Neural crest cell (in vitro differentiated cells): Measurements from ENCODE around the gene ATXN7. TPM values are rescaled to one million over a fixed set of nuclear protein-coding genes. Genes with fewer than 3 reads are reported as not detected.

Experiments
- DNase-seq: peaks from one replicate; pipeline ENCODE4 v3.0.0; 2021; ENCODE audit warnings: low read depth, mixed read lengths, low spot score
- H3K27ac Mint-ChIP-seq: one replicate; pipeline ENCODE4 v1.8.0; 2021; ENCODE audit warnings: mild to moderate bottlenecking, mixed read lengths; ENCODE audit not compliant: unreplicated experiment
- H3K27me3 Mint-ChIP-seq: 2 replicates; pipeline ENCODE4 v1.8.0; 2021; ENCODE audit warnings: low read depth, mild to moderate bottlenecking, mixed read lengths
- H3K36me3 Mint-ChIP-seq: 2 replicates; pipeline ENCODE4 v1.8.0; 2021; ENCODE audit warnings: low read depth, mild to moderate bottlenecking, mixed read lengths
- H3K4me1 Mint-ChIP-seq: 2 replicates; pipeline ENCODE4 v1.8.0; 2021; ENCODE audit warnings: mixed read lengths
- H3K4me3 Mint-ChIP-seq: one replicate; pipeline ENCODE4 v1.8.0; 2021; ENCODE audit warnings: mild to moderate bottlenecking, mixed read lengths
- H3K9me3 Mint-ChIP-seq: 2 replicates; pipeline ENCODE4 v1.8.0; 2021; ENCODE audit warnings: mixed read lengths
- total RNA-seq: library from RNA; stranded (reverse); gene quantifications from 2 replicates; pipeline ENCODE4 v1.2.1, GENCODE V29; 2021
- TF ChIP-seq, protein P1 (sequence below): fragments of 200-600 bp; sonication (generic); conservative IDR thresholded peaks from 2 replicates; pipeline ENCODE4 v1.5.0; 2021; ENCODE audit warnings: antibody characterized with exemption, mild to moderate bottlenecking

The ATXN7 gene
- total RNA-seq, 1 donor from 2014 or later: 21.7 TPM

DNA sequence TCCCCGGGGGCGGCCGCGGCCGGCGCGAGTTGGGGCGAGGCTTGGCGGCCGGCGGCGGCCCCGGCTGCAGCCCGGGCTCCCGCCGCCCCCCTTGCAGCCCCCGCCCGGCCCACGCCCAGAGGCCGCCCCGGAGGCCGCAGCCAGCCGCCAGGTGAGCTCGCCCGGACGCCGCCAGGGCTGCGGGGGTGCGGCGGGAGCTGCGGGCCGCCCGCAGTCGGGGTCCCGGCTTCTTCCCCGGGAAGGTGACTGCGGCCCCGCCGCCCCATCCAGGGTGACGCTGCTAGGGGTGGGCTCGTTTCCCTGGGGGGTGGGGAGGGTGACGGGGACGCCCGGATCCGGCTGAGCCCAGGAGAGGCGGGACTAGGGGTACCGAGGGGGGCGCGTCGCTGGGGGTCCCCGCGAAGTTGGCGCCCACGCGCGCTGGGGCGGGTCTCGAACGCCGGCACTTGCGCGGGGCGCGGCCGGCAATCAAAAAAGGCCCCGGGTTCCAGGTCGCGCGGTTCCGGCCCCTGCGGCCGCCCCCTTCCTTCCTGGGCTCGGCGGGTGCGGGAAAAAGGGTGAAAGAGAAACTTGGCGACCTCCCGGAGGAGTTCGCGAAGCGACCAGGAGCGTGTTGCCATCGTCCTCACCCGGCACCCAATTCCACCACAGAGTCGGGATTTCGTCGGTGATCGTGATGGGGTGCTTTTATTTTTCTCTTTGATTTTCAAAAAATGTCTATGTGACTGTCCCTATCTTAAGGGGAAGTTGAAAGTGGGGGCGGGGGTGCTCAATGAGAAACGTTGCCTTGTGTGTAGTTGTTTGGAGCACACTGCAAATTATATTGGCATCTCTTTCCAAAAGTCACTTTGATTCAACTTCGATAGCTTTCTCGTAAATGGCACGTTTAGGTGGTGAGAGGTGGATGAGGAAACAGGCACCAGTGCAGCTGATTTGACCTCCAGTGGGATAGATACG, 619 bp downstream of the ATXN7 start:
- no peaks in the 10 kb centered on the region for H3K27me3 Mint-ChIP-seq
- peaks cover 2% of the 10 kb centered on the region for H3K36me3 Mint-ChIP-seq
- H3K27ac Mint-ChIP-seq: peak overlapping the region; percentile 64
- H3K9me3 Mint-ChIP-seq: no peaks in the 10 kb centered on the region
- peaks cover 32% of the 10 kb centered on the region for H3K4me1 Mint-ChIP-seq
- H3K4me3 Mint-ChIP-seq: peak overlapping the region; percentile 94
- DNase-seq: peak; percentile 5
- TF ChIP-seq, protein P1, sequence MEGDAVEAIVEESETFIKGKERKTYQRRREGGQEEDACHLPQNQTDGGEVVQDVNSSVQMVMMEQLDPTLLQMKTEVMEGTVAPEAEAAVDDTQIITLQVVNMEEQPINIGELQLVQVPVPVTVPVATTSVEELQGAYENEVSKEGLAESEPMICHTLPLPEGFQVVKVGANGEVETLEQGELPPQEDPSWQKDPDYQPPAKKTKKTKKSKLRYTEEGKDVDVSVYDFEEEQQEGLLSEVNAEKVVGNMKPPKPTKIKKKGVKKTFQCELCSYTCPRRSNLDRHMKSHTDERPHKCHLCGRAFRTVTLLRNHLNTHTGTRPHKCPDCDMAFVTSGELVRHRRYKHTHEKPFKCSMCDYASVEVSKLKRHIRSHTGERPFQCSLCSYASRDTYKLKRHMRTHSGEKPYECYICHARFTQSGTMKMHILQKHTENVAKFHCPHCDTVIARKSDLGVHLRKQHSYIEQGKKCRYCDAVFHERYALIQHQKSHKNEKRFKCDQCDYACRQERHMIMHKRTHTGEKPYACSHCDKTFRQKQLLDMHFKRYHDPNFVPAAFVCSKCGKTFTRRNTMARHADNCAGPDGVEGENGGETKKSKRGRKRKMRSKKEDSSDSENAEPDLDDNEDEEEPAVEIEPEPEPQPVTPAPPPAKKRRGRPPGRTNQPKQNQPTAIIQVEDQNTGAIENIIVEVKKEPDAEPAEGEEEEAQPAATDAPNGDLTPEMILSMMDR: no peak

DNA sequence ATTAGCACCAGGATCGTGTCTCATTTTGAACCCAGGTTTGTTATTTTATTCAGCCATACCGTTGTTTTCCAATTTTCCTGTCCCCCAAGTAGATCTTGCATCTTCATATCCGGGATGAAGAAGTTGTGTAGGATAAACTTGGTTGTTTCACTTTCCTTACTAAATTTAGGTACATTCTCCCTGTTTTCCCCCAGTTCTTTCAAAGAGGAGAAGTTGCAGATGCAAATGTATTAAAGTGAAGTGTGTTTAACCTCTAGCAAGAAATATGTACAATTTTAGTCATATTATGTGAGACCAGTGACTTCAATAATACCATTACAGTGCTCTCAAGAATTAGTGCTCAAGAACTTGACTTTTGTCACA, 1.3 kb downstream of the ATXN7 start:
- Mint-ChIP-seq H3K27me3 (no peaks in the 10 kb centered on the region), H3K9me3 (no peaks in the 10 kb centered on the region), H3K27ac (peak overlapping the region; percentile 64), H3K36me3 (peaks cover 2% of the 10 kb centered on the region), H3K4me1 (peaks cover 32% of the 10 kb centered on the region), H3K4me3 (peak overlapping the region; percentile 94)
- TF ChIP-seq, protein P1: no peak
- no peak for DNase-seq

DNA sequence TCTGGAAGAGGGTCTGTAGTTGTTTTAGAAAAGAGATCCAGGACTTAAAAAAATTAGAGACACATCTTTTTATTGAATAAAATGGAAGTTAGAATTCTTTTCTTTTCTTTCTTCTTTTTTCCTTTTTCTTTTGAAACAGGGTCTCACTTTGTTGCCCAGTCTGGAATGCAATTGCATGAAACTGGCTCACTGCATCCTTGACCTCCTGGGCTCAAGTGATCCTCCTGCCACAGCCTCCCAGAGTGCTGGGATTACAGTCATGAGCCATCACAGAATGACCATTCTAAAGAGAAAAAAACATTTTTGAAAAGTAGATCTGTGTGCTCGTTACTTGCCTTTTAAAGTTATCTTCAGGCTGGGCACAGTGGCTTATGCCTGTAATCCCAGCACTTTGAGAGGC, 3.6 kb downstream of the ATXN7 start:
- Mint-ChIP-seq H3K9me3 (no peaks in the 10 kb centered on the region), H3K36me3 (peaks cover 2% of the 10 kb centered on the region), H3K4me1 (peaks cover 23% of the 10 kb centered on the region), H3K4me3 (peak overlapping the region; percentile 32), H3K27ac (no peak overlapping the region), H3K27me3 (no peaks in the 10 kb centered on the region)
- no peak for DNase-seq
- TF ChIP-seq, protein P1: no peak

DNA sequence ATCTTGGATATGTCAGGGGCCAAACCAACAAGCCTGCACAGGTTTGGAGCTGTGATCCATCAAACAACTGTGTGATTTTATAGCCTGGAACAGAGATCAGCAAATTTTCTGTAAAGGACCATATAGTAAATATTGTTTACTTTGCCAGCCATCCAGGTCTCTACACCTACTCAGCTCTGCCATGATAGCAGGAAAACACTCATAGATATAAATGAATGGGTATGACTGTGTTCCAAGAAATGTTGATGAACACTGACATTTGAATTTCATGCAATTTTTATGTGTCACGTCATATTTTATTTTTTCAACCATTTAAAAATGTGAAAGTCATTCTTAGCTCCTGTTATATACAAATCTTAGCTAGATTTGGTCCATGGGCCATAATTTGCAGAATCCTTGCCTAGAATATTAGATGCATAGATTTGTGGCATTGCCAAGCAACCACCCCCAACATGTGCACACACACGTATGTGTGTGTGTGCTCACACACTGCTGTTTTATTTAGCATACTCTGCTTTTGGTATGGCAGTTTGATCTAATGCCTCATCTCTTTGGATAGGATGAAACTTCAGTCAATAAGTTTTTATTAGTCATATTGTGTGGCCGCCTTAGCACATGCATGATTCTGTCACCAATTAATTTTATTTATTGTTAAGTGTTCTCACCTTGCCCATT, 6.4 kb downstream of the ATXN7 start:
- Mint-ChIP-seq H3K4me1 (peaks cover 7% of the 10 kb centered on the region), H3K27me3 (no peaks in the 10 kb centered on the region), H3K27ac (no peak overlapping the region), H3K36me3 (peaks cover 2% of the 10 kb centered on the region), H3K4me3 (no peak overlapping the region), H3K9me3 (no peaks in the 10 kb centered on the region)
- no peak for DNase-seq
- TF ChIP-seq, protein P1: no peak

DNA sequence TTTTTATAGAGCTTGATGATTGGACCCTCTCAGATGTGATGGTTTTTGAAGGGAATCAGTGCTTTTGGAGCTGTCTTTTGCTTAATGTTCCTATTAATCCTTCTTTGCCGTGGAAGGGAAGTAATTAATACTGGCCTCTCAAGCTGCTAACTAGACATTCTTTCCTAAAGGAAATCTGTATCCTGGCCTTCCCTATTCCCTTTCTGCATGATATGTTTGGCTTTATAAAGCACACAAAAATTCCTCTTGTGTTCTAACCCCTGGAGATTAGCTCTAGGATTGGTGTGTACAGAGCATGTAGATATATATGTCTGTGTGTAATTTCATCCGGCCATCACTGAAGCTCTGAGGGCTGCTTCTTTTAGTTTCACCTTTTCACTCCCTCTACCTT, 6.9 kb downstream of the ATXN7 start:
- Mint-ChIP-seq H3K27me3 (no peaks in the 10 kb centered on the region), H3K36me3 (peaks cover 2% of the 10 kb centered on the region), H3K4me1 (peaks cover 4% of the 10 kb centered on the region), H3K9me3 (no peaks in the 10 kb centered on the region), H3K27ac (no peak overlapping the region), H3K4me3 (no peak overlapping the region)
- no peak for DNase-seq
- TF ChIP-seq, protein P1: no peak
